Activated CD8-positive, alpha-beta memory T cell treated with anti-CD3 and anti-CD28 coated beads for 4 hours (primary cell): ENCODE measurements around the gene COL18A1.

ENCODE experiments used
- DNase-seq, 2 donors: peaks; one replicate each; pipeline ENCODE4 v3.0.0-alpha.2; 2020; ENCODE audit warnings: low read depth in 2 of 2

COL18A1 gene

GRCh38 chr21:45414396-45415187 is 9.6 kb downstream of the COL18A1 start:
- no peak for DNase-seq

- DNase-seq: no peak
Observed at GRCh38 chr21:45415188-45415942, 10.4 kb downstream of the COL18A1 start.

- DNase-seq: no peak
Observed at GRCh38 chr21:45415943-45416611, 11.1 kb downstream of the COL18A1 start.

GRCh38 chr21:45416620-45417019 is 11.7 kb downstream of the COL18A1 start:
- no peak for DNase-seq

GRCh38 chr21:45417256-45417950 is 12.4 kb downstream of the COL18A1 start:
- DNase-seq: no peak

- no peak for DNase-seq
Observed at GRCh38 chr21:45417951-45418300, 13.0 kb downstream of the COL18A1 start.

- DNase-seq: no peak
Observed at GRCh38 chr21:45418301-45419071, 13.5 kb downstream of the COL18A1 start.

- no peak for DNase-seq
Observed at GRCh38 chr21:45419162-45419561, 14.2 kb downstream of the COL18A1 start.

- no peak for DNase-seq
Observed at GRCh38 chr21:45420061-45421041, 15.4 kb downstream of the COL18A1 start.

GRCh38 chr21:45421071-45421845 is 16.3 kb downstream of the COL18A1 start:
- no peak for DNase-seq

GRCh38 chr21:45421846-45422775 is 17.1 kb downstream of the COL18A1 start:
- no peak for DNase-seq

GRCh38 chr21:45423201-45423955 is 18.4 kb downstream of the COL18A1 start:
- DNase-seq: no peak

- DNase-seq: no peak
Observed at GRCh38 chr21:45423968-45424853, 19.2 kb downstream of the COL18A1 start.

GRCh38 chr21:45424854-45425795 is 20.2 kb downstream of the COL18A1 start:
- no peak for DNase-seq
